Activated CD4-positive, alpha-beta T cell treated with anti-CD3 and anti-CD28 coated beads, Interleukin-2, amount 50 U/mL, for 48 hours (primary cell): Measurements from ENCODE around the gene C2CD4C.

Experiments used
- DNase-seq, 2 experiments: peaks; one replicate each; pipeline ENCODE4 v3.0.0-alpha.2; 2020

C2CD4C gene

DNA sequence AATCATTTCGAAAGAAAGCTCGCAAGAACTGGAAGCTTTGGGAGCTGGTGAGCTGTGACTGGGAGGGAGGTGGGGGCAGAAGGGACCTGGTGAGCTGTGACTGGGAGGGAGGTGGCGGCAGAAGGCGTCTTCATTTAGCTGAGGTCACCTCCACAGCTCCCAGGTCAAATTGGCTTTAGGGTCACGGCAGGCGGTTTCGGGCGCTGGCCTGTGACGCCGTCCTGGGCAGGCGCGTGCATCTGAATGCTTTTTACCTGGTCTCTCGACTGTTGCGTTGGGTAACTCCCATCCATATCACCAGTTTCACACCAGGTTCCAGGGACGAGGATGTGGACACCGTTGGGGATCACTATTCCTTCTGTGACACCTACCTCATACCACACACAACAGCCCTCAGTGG, 29.2 kb downstream of the C2CD4C start:
- no peak for DNase-seq

DNA sequence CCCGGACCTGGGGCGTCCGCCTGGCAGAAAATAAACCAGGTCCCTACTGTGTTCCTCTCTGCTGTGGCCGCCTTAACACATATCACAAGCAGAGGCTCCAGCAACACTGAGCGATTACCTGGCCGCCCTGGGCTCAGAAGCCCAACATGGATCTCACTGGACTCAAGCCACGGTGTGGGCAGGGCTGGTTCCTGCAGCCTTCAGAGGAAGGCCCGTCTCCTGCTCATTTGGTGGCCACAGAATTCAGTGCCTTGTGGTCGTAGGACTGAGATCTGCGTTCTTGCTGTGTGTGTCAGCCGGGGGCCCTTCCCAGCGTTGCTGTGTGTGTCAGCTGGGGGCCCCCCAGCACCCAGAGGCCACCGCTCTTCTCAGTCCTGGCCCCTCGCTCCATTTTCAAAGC, 30.2 kb downstream of the C2CD4C start:
- no peak for DNase-seq

DNA sequence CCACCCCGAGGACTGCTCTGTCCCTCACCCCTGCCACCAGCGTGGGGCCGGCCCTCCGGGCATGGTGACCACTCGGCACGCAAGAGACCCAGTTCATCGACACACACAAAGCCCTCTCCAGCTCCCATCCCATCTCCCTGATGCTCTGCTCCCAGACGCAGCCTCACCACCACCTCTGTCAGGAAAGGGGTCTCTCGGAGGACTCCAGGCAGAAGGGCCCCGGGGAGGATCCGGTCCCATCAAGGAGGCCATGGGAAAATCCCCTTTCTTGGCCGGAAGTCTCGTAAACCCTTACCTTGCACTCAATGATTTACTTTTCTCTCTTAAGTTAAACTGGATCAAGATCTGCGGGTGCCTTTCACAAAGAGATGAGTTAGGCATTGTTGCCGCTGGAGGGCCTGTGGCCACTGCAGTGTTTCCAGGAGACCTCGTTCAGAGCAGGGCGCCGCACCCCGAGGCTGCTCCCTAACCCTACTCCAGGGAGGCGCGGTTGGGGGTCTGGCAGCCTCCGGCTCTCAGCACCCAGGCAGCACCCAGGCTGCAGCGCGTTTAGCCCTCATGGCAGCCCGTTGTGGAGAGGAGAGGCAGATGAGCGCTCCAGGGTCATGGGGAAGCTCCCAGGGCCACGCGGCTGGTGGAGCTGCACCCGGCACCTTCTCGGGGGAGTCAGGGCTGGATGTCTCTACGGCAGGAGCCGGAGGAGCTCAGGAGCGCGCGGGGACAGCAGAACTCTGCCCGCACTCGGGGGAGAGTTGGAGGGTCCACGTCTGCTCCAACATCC, 31.0 kb downstream of the C2CD4C start:
- DNase-seq: no peak

DNA sequence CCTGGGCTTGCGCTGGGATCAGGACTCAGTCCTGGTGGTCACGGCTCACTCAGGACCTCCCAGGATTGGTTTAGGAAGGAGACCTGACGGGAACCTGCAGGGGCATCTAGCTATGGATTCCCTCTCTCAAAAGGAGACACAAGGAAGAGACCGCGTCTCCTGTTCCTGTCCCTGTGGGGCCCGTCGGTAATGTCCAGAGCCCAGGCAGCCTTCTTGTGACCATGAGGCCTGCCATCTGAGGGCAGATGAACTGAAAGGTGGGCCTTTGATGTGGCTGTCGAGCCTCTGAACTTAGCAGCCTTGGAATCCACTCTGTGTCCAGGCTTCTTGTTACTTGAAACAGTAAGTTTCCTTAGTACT, 32.9 kb downstream of the C2CD4C start:
- no peak for DNase-seq

DNA sequence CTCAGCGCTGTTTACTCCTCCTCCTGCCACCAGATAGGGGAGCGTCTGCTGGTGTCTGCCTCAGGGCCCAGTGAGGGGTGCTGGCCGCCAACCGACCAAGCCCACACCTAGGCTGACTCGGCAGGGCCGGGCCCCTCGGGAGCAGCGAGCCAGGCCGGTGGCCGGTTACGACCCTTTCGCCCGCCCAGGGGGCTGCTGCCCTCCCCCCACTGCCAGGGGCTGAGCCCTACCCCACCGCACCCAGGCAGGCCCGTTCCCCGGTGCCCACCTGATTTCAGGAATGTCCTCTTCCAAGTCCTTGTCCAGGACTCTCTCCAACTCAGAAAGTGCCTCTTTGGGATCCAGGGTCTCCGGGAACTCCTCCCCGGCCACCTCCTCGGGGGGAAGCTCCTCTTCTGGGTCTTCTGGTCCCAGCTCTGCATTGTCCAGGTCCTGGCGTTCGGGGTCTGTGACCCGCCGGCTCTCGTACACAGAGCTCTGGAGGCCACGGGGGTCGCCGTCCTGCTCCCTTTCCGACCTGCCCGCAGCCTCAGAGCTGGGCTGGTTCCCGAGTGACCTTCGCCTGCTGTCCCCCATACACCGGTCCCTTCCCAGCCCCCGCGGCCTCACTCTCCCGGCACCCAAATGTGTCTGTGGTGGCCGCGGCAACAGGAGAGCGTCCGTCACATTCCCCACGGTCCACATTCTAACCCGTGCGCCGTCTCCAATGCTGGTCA, 33.4 kb downstream of the C2CD4C start:
- no peak for DNase-seq

DNA sequence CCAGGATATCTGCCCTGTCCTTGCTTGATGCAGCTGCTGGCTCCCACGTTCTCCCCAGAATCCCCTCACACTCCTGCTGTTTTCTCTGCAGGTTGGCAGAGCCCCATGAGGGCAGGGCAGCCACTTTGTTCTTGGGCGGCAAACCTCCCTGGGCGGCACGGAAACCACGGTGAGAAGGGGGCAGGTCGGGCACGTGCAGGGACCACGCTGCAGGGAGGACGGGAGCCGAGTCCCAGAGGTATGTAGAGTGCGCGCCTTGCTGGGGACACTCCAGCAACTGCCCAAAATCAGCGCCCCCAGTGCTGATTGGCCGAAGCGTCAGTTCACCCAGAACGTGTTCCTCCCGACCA, 34.1 kb downstream of the C2CD4C start:
- no peak for DNase-seq

DNA sequence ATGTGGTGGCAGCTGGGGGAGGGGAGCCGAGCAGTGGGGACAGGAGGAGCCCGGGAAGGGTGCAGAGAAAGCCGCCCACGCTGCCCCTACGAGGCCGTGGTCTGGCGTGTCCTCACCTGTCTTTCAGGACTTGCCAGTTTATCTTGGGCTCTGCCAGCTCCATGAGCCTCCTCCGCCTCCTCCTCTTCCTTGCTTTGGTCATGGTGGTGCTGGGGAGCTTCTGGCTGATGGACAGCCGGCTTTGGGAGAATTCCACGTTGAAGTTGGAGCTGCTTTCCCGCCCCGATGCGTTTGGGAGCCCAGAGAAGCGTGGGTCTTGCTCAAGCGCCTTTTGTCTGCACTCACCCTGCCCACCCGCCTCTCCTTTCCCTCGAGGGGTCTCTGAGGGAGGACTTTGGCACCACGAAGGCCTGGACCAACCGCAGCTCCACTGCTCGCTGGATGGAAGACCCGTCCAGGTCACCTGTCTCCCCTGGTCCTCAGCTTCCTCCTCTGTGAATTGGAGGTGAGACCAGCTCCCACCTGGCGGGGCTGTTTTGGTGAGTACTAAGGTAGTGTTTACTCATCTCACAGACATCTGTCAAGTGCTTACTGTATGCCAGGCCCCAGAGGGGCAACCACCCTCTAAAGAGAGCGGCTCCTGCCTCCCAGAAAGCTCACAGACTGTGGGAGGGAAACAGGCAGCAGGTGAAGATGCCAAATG, 34.6 kb downstream of the C2CD4C start:
- no peak for DNase-seq

DNA sequence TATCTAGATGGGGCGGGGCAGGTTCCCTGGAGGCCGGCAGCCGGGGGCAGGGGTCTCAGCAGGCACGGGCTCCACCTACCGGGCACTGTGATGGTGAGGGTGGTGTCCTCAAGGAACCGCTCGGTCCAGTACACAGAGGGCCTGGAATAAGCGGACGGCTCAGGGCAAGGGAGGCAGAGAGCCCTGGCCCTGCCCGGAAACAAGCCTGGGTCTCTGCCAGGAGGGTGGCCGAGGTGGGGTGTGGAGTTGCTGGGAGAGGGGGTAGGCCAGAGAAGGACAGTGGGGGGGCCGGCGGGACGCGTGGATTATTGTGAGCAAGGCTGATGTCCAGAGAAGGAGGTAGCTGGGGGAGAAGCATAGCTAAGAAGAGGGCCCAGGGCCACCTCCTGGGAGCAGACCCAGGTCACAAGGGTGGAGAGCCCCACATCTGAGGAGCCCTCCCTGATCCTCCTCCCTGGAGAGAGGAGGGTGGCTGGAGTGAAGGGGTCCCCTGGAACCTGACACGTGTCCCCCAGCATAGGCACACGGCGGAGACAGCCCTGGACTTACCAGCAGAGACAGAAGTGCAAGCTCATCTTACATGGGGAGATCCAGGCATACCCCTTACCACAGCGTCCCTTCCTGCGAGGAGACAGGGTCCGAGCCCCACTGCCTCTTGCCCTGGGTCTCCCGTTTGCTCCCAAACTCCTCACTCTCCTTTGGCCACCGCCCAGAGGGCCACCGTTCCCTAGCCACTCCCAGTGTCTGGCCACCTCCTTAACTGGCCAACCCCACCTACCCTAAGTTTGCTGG, 35.4 kb downstream of the C2CD4C start:
- DNase-seq: no peak

DNA sequence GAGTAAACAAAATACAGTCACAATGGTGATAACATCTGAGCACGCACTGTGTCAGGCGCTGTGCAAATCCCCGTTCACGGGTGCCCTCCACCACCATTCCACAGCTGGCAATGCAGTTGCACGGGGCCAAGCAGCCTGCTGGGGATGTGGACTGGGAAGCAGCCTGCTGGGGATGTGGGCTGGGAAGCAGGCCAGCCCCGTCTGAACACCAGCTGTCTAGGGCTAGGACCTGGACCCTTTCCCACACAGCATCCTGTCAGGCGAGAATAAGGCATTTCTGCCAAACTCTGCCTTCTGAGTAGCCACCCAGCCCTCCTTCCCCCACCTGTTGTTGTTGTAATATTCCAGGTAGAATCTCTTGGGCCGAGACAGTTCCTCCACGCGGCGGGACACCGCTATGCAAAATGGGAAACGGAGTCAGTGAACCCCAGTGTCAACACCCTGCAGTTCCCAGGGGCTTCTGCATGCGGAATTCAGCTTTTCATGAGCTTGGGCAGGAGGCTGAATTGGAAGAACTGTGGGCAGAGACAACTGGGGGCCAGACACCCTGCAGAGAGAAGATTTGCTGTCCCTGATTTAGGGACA, 36.5 kb downstream of the C2CD4C start:
- DNase-seq: no peak

DNA sequence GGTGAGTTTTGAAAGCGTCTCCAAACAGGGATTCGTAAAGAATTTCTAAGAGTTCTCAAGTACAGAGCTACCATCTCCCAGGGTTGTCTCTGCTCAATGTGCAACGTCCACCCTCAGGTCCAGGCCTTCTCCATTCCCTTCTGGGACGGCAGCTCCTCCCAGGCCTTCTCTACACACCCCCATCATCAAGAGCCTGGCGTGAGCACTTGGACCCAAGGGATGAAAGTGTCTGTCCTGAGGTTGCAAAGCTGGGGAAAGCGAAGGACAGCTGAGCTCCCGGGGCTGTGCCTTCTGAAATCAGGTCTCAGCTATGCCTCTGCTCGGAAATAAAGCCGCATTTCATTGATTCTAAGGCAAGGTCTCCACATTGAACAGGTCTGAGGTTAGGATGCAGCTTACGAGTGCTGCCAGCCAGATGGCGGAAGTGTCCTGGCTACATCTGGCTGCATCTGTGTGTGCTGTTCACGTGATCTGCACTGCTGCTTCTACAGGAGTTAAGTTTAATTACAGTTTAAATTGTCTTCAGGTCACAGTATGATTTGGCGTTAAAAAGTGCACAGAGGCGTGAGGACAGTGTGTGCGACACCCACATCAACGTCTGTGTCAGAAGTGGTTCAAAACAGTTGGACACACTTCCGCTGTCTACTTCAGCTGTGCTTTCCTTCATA, 37.3 kb downstream of the C2CD4C start:
- DNase-seq: no peak

DNA sequence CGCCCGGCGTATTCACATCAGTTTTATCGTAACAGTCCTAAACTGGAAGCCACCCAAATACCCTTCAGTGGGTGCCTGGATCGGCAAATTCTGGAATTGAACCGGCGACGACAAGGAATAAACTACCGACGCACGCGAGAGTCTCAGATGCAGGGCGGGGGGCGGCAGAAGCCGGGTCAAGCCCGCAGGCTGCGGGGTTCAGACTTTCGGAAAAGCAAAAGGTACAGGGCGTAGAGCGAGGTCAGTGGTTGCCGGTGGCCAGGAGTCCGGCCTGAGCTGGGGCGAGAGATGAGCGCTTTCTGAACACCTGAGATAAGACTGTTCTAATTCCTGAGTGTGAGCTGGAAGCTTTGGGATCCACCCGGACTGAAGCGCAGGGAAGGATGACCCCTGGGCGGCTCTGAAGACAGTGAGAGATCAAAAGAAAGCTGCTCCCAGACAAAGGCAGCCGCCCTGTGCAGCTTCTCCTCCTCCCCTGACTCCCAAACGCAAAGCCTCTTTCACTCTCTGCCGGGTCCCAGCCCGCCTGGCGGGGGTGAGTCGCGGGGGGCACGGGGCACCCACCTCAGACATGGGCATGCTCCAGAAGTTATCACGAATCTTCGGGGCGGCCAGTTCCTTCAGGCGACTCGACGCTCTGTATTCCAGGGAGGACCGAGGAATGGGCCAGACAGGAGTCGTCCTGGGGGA, 38.2 kb downstream of the C2CD4C start:
- no peak for DNase-seq

DNA sequence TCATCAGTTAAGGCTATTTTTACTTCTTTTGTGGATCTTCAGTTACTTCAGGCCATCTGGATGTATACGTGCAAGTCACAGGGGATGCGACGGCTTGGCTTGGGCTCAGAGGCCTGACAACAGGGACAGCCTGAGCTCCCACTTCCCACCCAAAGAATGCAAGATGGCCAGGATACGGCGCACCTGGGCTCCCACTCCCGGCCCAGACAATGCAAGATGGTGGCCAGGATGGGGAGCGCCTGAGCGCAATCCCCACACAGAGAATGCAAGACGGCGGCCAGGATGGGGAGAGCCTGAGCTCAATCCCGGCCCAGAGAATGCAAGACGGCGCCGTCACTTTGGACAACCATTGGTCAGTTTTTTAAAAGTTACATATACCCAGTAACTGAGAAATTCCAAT, 39.1 kb downstream of the C2CD4C start:
- no peak for DNase-seq

DNA sequence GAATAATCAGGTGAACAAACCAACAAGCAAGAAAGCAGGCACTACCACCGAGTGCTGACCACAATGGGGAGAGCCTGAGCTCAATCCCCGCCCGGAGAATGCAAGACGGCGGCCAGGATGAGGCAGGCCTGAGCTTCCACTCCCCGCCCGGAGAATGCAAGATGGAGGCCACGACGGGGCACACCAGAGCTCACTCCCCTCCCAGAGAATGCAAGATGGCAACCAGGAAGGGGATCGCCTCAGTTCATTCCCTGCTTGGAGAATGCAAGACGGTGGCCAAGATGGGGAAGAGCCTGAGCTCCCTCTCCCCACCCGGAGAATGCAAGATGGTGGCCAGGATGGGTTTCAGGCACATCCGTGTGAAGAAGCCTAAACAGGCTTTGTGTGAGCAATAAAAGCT, 39.7 kb downstream of the C2CD4C start:
- DNase-seq: no peak

DNA sequence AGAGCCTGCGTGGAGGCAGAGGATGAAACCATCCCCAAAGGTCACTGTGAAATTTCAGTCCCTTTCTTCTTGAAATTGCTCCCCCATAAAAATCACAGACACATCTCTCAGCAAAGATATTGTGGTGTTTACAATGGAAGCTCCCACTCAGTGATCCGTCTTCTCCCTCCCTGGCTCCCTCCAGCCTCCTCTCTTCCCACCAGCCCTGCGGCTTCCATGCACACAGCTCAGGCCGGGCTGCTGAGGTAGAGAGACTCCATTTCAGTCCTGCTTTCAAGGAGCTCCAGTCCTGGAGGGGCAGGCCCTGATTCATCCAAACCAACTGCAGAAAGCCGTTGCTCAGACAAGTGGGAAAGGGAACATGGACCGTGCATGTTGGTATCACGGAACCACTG, 40.3 kb downstream of the C2CD4C start:
- no peak for DNase-seq

DNA sequence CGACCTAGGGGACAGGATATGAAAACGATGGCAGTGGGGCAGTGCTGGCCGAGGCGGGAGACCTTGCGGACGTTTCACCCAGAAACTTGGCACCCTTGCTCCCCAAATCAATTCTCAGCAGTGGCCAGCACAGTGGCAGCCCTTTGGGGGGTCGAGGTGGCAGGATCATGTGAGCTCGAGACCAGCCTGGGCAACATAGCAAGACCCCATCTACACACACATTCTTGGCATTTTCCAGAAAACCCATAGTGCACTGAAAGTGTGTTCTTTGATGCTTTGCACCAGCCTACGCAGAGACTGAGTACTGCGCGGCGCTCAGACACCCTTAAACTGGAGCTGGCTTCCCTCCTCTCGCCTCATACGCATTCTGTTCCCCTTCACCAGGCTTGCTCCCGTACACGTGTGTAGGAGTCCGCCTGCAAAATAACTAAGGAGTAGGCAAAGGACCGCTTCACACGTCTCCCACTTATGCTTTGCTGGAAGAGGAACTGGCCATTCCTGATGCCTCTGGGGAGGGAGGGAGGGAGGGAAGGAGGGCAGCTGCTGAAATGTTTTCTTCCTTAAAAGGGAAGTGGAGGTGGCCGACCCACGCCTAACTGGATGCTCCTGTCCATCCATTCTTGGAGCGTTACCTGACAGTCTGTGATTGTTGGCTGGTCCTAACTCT, 40.9 kb downstream of the C2CD4C start:
- DNase-seq: no peak

DNA sequence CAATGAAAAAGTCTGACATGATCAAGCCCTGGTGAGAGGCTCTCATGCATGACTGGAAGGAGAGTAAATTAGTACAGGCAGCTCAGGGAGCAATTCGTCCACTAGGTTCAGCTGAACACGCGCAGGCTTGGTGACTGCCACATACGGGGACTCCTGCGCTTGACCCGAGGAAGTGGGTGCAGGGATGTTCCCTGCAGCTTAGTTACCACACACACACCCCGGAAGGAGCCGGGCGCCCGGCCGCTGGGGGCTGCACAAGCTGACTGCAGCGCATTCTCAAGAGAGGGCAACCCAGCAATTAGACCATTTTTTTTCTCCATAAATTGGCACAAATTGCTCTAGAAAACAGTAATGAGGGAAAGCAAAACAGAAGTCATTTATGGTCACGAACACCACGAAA, 41.4 kb downstream of the C2CD4C start:
- no peak for DNase-seq

DNA sequence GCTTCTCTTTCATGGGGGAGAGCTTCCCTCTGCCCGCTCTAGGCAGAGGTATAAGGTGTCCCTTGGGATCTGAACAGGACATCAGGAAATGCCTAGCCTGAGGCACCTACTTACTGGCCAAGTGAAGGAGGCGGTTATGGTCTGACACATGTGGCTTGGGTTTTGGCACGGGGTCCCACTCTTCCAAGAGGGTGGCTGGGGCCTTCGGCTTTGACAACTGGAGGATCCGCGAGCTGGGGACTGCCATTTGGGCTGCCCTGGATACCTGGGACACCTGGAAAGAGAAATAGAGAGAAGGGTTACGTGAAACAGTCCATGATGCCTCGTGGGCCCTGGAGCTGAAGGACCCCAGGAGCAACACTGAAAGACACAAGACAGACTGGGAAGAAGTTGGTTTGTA, 42.0 kb downstream of the C2CD4C start:
- DNase-seq: no peak

DNA sequence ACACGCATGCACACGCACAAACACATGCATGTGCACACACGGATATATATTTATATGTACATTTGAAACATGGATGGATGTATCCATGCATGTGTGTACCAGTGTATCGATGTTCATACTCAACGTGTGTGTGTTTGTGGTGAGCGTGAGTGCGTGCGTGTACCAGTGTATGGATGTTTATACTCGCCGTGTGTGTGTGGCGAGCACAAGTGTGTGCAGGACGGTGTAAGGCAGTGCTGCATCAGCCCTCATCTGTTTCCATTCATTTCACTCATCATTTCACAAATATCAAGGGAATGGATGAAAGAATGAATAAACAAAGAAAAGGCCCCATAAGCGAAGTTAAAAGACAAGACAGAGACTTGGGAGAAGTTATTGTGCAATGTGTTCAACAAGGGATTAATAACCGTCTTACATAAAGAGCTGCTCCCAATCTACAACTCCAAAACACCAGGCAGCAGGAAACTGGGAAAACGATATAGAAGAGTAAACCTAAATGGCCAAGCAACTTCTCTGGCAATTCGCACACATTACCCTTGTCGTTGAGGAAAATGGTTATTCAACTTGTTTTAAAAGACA, 42.7 kb downstream of the C2CD4C start:
- DNase-seq: no peak

DNA sequence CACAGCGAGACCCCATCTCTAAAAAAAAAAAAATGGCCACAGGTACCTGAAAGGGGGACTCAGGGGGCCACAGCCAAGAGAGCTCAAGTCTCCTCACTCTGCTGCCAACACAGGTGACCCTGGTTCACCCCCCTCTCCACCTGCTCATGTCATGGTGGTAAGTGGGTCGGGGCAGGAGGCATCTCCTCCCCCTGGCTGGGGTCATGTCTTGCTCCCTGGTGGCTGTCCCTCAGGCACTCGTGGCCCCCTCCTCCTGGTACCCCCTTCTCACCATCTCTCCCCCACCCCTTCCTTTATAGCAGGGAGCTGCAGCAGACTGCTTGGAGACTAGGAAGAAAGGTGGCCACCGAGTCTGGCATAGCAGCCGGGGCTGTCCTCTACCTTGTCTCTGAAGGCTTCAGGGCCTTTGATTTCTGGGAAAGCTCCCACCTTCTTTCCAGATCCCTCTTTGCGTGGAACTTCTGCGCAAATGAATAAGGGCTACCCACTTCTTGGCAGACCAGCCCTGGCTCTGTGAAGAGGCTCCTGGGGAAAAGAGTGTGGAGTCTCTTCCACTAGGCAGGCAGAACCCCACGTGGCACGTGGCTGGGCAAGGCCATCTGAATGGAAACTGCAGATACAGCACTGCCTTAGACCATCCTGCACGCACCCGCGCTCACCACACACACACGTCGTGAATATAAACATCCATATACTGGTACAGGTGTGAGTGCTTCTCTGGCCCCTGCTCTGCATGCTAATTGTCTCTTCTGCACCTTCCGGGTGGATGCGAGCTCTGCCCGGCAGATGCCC, 44.3 kb downstream of the C2CD4C start:
- no peak for DNase-seq

DNA sequence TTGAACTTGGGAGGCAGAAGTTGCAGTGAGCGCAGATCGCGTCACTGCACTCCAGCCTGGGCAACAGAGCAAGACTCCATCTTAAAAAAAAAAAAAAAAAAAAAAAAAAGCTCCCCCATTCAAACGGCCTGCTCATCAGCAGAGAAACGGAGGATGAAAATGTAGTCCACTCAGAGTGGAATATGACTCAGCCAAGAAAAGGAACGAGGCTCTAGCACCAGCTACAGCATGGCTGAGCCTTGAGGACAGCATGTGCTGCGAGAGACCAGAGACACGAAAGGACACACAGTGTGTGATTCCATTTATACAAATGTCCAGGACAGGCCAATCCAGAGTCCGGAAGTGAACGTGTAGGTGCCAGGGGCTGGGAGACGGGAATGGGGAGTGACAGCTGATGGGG, 46.3 kb downstream of the C2CD4C start:
- no peak for DNase-seq
